Stimulated activated CD4-positive, alpha-beta T cell treated with anti-CD3 and anti-CD28 coated beads, TNF-alpha, amount 100 ng/mL, for 1 hour (primary cell): ENCODE data around the gene TGFB1I1.

Experiments used
- DNase-seq, 3 donors: peaks; one replicate each; pipeline ENCODE4 v3.0.0-alpha.2; 2020; ENCODE audit warnings: low read depth in 3 of 3, low spot score in 1 of 3

The TGFB1I1 gene

DNA sequence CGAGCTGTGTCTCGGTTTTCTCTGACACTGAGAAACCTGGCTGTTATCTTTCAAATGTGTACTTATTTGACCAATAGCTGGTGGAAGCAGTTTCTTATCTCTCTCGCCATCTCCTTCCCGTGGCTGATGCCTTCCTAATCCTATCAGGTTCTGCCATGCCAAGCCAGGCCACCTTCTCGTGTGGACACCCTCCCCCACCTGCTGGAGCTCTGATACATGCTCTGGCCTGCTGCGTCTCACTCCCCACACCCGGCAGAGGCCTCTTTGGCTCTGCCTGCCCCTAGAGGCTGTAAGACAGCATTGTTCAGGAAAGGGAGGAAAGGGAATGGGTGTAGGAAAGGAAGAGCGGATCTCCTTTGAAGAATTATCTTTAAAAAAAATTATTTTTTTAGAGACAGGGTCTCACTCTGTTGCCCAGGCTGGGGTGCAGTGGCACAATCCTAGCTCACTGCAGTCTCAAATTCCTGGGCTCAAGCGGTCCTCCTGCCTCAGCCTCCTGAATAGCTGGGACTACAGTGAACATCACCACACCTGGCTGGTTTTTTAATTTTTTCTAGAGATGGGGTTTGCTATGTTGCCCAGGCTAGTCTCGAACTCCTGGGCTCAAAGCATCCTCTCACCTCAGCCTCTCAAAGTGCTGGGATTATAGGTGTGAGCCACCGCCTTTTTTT lies 20.1 kb upstream of the TGFB1I1 start:
- DNase-seq = no peak

DNA sequence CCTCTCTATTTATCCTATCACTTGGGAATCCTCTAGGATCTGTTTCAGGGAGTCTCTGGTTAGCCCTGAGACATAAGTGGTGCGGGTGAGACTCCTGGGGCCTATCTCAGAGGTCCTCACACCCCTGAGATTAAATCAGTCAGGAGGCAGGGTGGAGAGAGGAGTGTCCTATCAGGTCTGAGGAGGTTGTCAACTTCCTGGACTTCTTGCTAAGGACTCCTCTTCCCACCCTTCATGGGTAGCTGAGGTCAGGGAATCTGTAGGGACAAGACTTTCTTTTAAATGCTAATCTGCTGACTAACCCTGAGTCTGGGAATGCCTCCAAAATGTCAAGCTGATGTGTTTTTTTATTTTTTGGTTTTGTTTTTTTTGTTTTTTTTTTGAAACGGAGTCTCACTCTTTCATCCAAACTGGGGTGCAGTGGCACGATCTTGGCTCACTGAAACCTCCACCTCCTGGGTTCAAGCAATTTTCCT lies 19.3 kb upstream of the TGFB1I1 start:
- DNase-seq = no peak

DNA sequence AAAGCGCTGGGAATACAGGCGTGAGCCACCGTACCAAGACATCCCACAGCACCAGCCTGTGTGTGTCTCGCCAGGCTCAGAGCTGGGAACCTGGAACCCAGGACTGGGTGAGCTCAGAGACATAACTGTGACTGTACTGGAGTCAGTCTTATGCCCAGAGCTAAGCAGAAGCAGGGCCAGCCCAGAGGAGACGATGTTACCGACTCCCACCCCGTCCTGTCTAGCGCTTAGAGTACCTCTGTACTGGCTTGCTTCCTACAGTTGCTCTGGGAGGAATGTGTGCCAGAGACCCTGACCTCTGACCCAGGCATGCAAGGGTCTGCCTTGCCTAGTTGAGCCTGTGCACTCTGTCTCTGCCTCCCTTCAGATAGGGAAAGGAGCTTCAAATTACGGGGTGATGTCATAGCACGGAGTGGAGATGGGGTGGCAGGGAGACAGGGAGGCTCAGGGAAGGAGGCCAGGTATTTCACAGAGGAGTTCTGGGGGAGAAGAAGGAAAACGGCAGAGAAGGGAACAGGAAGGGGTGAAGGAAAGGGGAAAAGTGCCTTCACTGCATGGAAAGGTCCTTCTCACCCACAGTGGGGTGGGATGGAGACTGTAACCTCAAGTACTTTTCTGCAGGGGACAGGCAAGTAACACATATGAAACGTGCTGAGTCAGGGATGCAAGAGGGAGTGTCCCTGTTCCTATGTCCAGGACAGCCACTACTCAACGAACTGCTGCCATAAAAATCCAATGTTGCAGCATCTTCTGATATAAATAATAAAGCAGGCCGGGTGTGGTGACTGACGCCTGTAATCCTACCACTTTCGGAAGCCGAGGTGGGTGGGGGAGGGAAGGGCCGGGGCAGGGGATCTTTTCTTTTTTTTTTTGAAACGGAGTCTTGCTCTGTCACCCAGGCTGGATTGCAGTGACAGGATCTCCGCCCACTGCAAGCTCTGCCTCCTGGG lies 18.4 kb upstream of the TGFB1I1 start:
- no peak for DNase-seq

DNA sequence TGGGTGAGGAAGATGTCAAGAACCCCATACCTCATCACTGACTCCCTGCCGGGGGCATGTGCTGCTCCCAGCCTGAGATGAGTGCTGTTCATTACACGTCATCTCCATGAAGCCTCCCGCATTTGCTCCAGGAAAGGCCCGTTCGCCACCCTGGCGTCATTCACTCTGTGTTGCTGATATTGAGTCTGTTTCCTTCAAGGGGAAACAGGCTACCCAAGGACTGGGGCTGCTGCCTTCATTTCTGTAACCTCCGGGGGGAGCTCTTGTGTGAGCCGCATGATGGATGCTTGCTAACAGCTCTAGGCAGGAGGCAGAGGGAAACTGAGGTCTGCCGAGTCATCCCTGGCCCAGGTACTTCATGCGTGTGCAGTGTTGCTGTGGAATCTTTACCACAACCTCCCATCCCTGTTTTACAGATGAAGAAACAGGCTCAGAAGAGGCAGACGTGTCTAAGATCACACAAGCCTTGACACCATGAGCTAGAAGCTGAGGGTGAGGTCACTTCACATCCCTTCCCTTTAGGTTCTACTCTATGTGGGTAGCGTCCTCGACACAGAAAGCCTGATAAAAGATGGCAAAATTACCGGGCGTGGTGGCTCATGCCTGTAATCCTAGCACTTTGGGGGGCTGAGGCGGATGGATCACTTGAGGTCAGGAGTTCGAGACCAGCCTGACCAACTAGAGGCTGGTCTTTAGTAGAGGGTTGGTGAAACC lies 16.2 kb upstream of the TGFB1I1 start:
- no peak for DNase-seq

DNA sequence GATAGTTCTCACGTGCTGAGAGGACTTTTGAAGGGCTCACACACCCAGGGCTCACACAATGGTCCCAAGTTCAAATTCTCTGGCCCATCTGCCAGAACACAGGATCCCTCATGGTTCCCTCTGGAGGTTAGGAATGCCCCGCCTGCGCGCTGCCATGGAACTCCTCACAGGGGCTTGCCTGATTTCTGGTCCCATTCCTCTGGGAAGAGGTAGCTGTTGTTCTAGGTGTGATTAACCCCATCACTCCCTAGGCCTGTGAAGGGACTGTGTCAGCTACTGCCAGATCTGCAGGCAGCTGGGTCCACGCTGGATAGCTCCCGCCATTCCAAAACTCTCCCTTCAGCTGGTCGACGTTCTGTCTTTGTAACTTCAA lies 15.0 kb upstream of the TGFB1I1 start:
- DNase-seq = no peak

DNA sequence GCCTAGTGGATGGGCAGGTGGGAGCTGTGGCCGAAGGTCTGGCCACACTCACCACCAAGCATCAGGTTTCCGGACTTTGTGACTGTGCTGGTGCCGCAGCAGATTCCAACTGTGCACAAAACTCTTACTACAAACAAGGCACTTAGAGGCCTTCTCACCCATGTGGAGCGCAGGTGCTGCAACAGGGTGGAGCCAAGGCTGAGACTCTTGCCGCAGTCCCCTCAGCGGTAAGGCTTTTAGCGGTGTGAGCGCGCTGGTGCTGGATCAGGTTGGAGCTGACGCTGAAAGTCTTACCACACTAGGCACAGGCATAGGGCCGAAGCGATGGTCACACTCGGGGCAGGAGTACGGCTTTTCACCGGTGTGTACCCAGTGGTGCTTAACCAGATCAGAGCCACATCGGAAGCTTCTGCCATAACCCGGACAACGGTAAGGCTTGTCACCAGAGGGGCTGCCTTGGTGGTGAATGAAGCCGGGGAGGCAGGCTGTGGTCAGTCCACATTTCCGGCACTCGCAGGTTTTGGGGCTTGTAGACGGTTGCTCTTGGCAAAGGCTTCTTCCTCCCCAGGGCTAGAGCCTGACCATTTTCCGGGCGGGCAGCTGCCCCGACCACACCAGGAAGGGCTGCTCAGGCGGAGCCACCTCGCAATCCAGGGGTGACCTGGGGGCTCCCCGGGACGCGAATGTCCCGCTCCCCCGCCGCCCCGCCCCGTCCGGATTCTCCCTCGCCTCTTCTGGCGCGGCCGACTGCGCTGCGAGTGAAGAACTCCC lies 13.7 kb upstream of the TGFB1I1 start:
- DNase-seq = peak in 1 of 3 donors; percentile 32

DNA sequence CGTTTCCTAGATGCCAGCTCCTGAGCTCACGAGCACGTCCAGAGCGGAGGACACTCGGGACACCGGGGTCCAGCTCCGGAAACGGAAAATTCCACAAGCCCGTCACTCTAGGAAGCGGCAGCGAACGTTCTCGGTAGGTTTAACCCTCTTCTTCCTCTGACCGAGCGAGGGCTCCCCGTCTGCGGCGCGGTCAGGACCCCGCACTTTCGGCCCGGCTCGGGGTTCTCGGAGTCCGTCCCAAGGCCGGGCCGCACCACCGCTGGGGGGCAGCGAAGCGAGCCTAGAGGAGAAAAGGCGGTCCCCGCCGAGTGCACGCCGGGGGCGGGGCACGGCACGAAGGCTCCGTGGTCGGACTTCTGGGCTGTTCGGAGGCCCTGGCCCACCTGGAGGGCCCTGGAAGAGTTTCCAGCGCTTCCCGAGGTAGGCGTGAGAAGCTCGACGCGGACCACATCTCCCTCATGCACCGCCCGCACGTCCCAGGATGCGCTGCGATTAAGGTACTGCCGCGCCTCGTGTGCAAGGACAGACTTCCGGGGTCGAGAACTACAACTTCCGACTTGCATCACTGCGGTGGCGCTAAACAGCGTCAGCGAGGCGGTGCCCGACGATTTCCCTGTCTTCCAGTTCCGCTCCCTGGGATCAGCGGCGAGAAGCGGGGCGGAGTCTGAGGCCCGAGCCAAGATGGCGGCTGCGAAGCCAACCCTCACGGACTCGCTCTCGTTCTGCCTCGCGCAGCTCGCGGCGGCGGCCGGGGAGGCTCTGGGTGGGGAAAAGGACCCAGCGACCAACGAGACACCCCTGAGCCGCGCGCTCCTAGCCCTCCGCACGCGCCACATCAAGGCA lies 12.9 kb upstream of the TGFB1I1 start, which contains the start of gene ARMC5:
TSS of gene ARMC5 (plus strand) at position 658 of the 843 bp plus-strand sequence. CDS start at position 682, 24 bp downstream.
- DNase-seq = peak; percentile 83 to 91 (median 90)

DNA sequence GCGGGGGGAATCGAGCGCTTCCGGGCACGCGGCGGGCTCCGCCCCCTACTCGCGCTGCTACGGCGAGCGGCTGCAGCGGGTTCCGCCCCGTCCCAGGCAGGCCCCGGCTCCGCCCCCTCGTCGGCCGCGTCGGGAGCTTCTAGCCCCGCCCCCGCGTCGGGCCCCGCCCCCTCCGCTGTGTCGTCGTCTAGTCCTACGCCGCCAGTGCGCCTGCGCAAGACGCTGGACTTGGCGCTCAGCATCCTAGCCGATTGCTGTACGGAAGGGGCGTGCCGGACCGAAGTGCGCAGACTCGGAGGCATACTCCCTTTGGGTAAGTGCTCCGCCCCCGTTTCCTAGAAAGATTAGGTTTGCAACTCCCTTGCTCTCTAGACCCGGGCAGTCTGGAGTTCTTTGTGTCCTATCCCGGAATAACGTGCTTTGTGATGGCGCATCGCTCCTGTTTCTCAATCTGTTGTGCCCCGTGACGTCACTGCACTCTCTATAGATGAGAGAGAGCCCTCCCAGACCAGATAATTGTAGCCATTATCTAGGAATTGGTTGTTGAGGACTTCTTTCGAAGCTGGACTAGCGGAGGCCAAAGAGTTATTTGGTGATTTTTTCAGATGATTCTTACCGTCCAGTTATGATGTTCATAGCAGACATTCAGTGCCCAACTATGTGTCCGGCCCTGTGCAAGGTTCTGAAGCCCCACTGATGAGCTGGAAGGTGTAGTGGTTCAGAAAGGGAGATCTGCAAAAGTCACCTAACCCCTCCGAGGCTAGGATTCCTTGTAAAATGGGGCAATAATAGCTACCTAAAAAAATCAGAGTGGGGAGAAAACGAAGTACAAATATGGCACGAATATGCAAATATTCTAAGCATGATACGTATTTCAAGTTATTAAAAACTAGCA lies 12.0 kb upstream of the TGFB1I1 start:
- peak; percentile 100 for DNase-seq

DNA sequence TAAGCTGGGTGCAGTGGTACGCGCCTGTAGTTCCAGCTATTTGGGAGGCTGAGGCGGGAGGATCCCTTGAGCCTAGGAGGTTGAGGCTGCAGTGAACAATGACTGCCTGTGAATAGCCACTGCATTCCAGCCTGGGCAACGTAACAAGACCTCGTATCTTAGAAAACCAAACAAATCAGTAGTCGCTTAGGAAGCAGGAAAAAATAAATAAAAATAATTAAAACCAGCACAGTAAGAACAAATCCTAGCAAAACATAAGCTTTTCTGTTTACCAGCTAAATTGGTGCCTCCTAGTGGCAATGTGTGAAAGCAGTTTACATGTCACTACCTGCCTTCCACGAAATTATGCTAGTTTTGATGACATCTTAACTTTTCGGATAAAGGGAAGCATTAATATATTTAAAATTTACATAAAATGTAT lies 11.4 kb upstream of the TGFB1I1 start:
- DNase-seq = no peak

DNA sequence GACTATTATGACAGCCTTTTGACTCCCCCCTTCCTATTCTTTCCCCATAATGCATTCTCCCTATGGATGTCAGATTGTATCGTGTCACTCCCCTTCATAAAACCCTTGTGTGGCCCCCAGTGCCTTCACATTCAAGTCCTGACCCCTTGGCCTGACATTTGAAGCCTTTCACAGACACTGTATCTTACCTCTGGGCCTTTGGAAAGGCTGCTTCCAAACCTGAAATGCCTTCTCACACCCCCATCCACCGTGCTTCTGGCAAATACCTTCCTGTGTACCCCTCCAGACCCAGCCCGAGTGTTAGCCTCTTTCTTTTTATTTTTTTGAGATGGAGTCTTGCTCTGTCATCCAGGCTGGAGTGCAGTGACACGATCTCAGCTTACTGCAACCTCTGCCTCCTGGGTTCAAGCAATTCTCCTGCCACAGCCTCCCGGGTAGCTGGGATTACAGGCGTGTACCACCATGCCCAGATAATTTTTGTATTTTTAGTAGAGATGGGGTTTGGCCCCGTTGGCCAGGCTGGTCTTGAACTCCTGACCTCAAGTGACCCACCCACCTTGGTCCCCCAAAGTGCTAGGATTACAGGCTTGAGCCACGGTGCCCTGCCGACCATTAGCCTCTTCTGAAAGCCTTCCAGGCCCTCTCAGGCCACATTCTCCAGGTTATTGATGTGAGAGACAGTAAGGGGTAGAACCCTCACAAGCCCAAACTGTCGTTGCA lies 10.6 kb upstream of the TGFB1I1 start:
- DNase-seq = no peak

DNA sequence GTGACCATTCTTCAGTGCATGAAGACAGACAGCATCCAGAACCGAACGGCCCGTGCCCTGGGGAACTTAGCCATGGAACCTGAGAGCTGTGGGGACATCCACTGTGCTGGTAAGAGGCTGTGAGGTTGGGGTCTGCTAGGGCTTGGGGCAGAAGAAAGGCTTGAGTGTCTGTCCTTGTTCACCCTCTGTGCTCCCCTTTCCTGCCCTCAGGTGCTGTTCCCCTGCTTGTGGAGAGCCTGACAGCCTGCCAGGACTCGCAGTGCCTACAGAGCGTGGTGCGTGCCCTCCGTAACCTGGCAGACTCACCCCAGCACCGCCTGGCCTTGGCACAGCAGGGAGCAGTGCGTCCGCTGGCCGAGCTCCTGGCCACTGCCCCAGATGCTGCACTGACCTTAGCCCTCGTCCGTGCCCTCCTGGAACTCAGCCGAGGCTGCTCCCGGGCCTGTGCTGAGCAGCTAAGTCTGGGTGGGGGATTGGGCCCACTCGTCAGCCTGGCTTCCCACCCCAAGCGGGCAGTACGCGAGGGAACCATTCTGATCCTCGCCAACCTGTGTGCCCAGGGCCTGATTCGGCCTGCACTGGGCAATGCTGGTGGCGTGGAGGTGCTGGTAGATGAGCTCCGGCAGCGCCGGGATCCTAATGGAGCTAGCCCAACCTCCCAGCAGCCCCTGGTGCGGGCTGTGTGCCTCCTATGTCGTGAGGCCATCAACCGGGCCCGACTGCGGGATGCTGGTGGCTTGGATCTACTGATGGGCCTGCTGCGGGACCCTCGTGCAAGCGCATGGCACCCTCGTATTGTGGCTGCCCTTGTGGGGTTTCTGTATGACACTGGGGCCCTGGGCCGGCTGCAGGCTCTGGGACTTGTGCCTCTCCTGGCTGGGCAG lies 9.8 kb upstream of the TGFB1I1 start:
- no peak for DNase-seq

DNA sequence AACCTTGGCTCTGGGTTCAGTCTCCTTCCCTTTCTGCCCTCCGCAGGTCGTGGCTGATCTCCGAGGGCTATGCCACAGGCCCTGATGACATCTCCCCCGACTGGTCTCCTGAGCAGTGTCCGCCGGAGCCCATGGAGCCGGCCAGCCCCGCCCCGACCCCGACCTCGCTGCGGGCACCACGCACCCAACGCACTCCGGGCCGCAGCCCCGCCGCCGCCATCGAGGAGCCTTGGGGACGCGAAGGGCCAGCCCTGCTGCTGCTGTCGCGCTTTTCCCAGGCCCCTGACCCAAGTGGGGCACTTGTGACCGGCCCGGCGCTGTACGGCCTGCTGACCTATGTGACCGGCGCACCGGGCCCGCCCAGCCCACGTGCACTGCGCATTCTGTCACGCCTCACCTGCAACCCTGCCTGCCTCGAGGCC lies 7.6 kb upstream of the TGFB1I1 start:
- DNase-seq = no peak

DNA sequence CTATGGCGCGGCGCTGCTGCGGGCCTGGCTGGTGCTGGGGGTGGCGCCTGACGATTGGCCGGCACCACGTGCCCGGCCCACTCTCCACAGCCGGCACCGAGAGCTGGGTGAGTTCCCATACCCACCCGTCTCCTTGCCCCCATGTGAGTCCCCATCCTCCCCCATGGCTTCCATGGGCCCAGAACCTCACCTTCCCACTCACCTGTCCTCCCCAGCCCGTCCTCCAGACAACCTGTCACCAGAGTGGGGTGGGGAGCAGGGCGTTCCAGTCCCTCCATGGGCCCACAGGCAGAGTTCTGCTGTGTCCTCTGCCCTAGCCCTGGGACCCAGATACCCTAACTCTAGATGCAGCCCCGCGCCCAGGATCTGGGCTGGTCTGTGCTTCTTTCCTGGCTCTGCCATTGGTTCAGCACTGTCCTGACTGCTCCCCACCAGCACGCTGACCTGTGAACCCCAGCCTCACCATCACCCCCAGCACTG lies 7.1 kb upstream of the TGFB1I1 start:
- no peak for DNase-seq

DNA sequence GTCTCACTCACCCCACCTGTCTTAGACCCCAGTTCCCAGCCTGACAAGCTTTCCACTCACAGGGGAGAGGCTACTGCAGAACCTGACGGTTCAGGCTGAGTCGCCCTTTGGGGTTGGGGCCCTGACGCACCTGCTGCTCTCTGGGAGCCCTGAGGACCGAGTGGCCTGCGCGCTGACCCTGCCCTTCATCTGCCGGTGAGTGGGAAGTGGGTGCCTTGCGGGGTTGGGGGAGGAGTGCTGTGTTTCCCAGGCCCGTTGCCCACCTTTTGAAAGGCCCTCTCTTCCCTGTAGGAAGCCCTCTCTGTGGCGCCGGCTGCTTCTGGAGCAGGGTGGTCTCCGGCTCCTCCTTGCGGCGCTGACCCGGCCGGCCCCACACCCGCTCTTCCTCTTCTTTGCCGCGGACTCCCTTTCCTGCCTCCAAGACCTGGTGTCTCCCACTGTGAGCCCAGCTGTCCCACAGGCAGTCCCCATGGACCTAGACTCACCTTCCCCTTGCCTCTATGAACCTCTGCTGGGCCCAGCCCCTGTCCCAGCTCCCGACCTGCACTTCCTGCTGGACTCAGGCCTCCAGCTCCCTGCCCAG lies 6.1 kb upstream of the TGFB1I1 start:
- DNase-seq = no peak

DNA sequence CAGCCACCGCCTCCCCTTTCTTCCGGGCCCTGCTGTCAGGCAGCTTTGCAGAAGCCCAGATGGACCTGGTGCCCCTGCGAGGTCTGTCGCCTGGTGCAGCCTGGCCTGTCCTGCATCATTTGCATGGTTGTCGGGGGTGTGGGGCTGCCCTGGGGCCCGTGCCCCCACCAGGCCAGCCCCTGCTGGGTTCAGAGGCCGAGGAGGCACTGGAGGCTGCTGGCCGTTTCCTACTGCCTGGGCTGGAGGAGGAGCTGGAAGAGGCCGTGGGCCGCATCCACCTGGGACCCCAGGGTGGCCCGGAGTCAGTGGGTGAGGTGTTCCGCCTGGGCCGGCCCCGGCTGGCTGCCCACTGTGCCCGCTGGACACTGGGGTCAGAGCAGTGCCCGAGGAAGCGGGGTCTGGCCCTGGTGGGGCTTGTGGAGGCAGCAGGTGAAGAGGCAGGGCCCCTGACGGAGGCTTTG lies 5.5 kb upstream of the TGFB1I1 start:
- no peak for DNase-seq

DNA sequence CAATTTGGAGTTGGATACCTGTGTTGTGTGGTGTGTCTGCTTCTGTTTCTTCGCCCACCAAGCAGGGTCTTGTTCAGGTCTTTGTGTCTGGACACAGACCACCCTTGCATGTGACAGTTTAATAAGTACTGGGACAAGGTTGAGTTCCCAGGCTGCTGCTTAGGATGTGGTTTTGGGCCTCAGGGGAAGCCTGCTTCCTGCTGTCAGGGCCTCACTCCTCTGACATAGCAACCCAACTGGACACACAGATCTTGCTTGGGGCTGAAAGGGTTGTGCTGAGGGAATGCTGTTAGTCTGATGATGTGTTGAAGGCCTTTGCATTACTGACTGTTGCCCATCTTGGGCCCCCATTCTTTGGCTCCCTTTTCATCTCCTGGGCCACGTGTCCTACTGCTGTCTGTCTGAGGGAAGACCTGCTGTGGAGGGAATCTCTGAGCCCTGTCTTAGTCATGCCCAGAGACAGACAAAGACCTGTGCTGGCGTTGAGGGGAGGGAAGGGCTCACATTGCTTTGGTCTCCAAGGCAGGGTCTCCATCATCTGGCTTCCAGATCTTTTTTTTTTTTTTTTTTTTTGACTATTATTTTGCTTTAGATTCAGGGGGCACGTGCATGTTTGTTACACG lies 4.7 kb upstream of the TGFB1I1 start:
- no peak for DNase-seq
